Neuronal stem cell (in vitro differentiated cells): ENCODE measurements around the gene PRCD.
"Not testable (repeated sequence)": the region's sequence is repeated elsewhere in the genome, so short reads cannot be mapped to it uniquely, and the experiment has no call there.

ENCODE experiments used
- DNase-seq: peaks from one replicate; pipeline ENCODE4 v3.0.0-alpha.2; 2013; ENCODE audit warnings: low spot score
- H2AFZ ChIP-seq: one replicate; pipeline ENCODE4 v1.6.1; 2013; ENCODE audit warnings: mild to moderate bottlenecking, low read length, inconsistent platforms
- H2AK5ac ChIP-seq: 2 replicates; pipeline ENCODE4 v1.6.1; 2013; ENCODE audit warnings: low read depth, mild to moderate bottlenecking, inconsistent platforms, low read length, moderate library complexity, mixed read lengths
- H2BK120ac ChIP-seq: 2 replicates; pipeline ENCODE4 v1.6.1; 2013; ENCODE audit warnings: low read depth, mild to moderate bottlenecking, inconsistent platforms, low read length, moderate library complexity, mixed read lengths
- H2BK12ac ChIP-seq: one replicate; pipeline ENCODE4 v1.6.1; 2013; ENCODE audit warnings: low read length, inconsistent platforms
- H2BK15ac ChIP-seq: 2 replicates; pipeline ENCODE4 v1.6.1; 2013; ENCODE audit warnings: mild to moderate bottlenecking, low read length, inconsistent platforms, mixed read lengths
- H2BK5ac ChIP-seq: one replicate; pipeline ENCODE4 v1.6.1; 2013; ENCODE audit warnings: inconsistent platforms, mild to moderate bottlenecking, low read length, moderate library complexity
- H3K14ac ChIP-seq: one replicate; pipeline ENCODE4 v1.6.1; 2013; ENCODE audit warnings: low read length, inconsistent platforms
- H3K18ac ChIP-seq: 2 replicates; pipeline ENCODE4 v1.6.1; 2013; ENCODE audit warnings: low read length, inconsistent platforms
- H3K23ac ChIP-seq: 2 replicates; pipeline ENCODE4 v1.6.1; 2013; ENCODE audit warnings: low read depth, mild to moderate bottlenecking, mixed read lengths, low read length, inconsistent platforms; ENCODE audit not compliant: poor library complexity
- H3K27ac ChIP-seq: replicated peaks from 3 replicates; pipeline ENCODE4 v1.5.1; 2013; ENCODE audit warnings: low read length, inconsistent platforms
- H3K27me3 ChIP-seq, 3 experiments: 2 replicates each; pipeline ENCODE4 v1.6.1; 2013; ENCODE audit warnings: low read length in 3 of 3, mild to moderate bottlenecking in 2 of 3, inconsistent platforms in 1 of 3, low read depth in 1 of 3, mixed read lengths in 1 of 3, moderate library complexity in 1 of 3; ENCODE audit not compliant: control insufficient read depth in 3 of 3, insufficient read depth in 3 of 3
- H3K36me3 ChIP-seq, 2 donors: replicated peaks in 1 of 2; 2 replicates each; pipeline ENCODE4 v1.6.1; 2013; ENCODE audit warnings: low read length in 2 of 2; ENCODE audit not compliant: control insufficient read depth in 2 of 2, insufficient read depth in 2 of 2
- H3K4ac ChIP-seq: 2 replicates; pipeline ENCODE4 v1.6.1; 2013; ENCODE audit warnings: inconsistent platforms, mild to moderate bottlenecking, low read length, moderate library complexity
- H3K4me1 ChIP-seq, 2 donors: 1 replicate in 1 of 2; 2 replicates in 1 of 2; pipeline ENCODE4 v1.6.1; 2013; ENCODE audit warnings: low read length in 2 of 2, low read depth in 1 of 2; ENCODE audit not compliant: control insufficient read depth in 2 of 2, insufficient read depth in 1 of 2
- H3K4me2 ChIP-seq: one replicate; pipeline ENCODE4 v1.6.1; 2013; ENCODE audit warnings: mild to moderate bottlenecking, low read length, inconsistent platforms; ENCODE audit not compliant: insufficient read depth, poor library complexity, severe bottlenecking
- H3K4me3 ChIP-seq, 2 donors: 2 replicates each; pipeline ENCODE4 v1.5.1; 2013; ENCODE audit warnings: low read length in 2 of 2, mild to moderate bottlenecking in 2 of 2, inconsistent platforms in 1 of 2, moderate library complexity in 1 of 2
- H3K79me1 ChIP-seq: one replicate; pipeline ENCODE4 v1.6.1; 2013; ENCODE audit warnings: low read depth, mild to moderate bottlenecking, inconsistent platforms, low read length, moderate library complexity
- H3K9ac ChIP-seq: one replicate; pipeline ENCODE4 v1.6.1; 2013; ENCODE audit warnings: mild to moderate bottlenecking, low read depth, low read length, inconsistent platforms; ENCODE audit not compliant: poor library complexity
- H3K9me3 ChIP-seq, 2 donors: replicated peaks in 1 of 2; 2 replicates each; pipeline versions ENCODE3 to v1.6.1; 2013; ENCODE audit warnings: low read length in 2 of 2, mild to moderate bottlenecking in 2 of 2, inconsistent platforms in 1 of 2, low read depth in 1 of 2, mixed read lengths in 1 of 2, moderate library complexity in 1 of 2; ENCODE audit not compliant: control insufficient read depth in 2 of 2, insufficient read depth in 1 of 2
- H4K8ac ChIP-seq: one replicate; pipeline ENCODE4 v1.6.1; 2013; ENCODE audit warnings: low read depth, mild to moderate bottlenecking, inconsistent platforms, low read length, moderate library complexity
- H4K91ac ChIP-seq: one replicate; pipeline ENCODE4 v1.6.1; 2013; ENCODE audit warnings: low read length, low read depth, mild to moderate bottlenecking, inconsistent platforms; ENCODE audit not compliant: poor library complexity
- WGBS, 2 donors: extraction: QIAGEN DNeasy Blood & Tissue Kit; methylation state at CpG; one replicate each; pipeline ENCODE4 v1.1.7; 2013; ENCODE audit warnings: missing lambda C conversion rate in 2 of 2, mixed read lengths in 1 of 2; ENCODE audit not compliant: insufficient read length in 2 of 2, insufficient replicate concordance in 1 of 2; ENCODE audit errors: extremely low coverage in 2 of 2; 5-methylcytosine and 5-hydroxymethylcytosine counted together

The PRCD gene

DNA sequence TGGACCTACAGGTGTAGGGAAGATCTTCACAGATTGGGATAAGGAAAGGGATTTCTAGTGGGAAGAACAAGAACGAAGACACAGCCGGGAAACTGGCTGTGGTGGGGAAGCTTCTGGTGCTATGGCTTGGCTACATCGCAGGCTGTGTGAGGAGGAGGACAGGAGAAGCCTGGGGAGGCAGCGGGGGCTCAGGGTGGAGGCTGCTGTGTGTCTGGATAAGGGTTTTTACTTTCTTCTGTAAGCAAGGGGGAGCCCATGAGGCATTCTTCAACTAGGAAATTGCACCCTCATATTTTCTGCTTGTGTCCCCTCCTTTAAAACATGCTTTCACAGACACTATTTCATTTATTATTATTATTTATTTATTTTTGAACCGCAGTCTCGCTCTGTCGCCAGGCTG, 35.7 kb upstream of the PRCD start:
- Histone ChIP-seq H3K4me3 (no peak overlapping the region), H3K27ac (no peak overlapping the region), H4K91ac (no peak overlapping the region), H3K27me3 (peaks cover 5 to 64% (median 21%) of the 10 kb centered on the region in 3 experiments), H3K4me1 (peaks cover 10 to 15% of the 10 kb centered on the region in 2 donors), H3K79me1 (no peaks in the 10 kb centered on the region), H3K23ac (no peak overlapping the region), H3K4me2 (no peak overlapping the region), H2AFZ (no peak overlapping the region), H3K9me3 (no peaks in the 10 kb centered on the region), H2BK5ac (no peak overlapping the region), H3K36me3 (no peaks in the 10 kb centered on the region), H3K14ac (no peak overlapping the region), H2BK120ac (no peak overlapping the region), H2BK12ac (no peak overlapping the region), H3K18ac (no peak overlapping the region), H3K9ac (no peak overlapping the region), H2AK5ac (no peak overlapping the region), H2BK15ac (no peak overlapping the region), H4K8ac (no peak overlapping the region), H3K4ac (no peak overlapping the region)
- WGBS, 2 donors, result no CpG with 5 or more reads among the region's 7 CpGs
- DNase-seq, result no peak

GRCh38 chr17:76506408-76507345, 33.2 kb upstream of the PRCD start:
- no peak overlapping the region for H3K27ac ChIP-seq
- peak overlapping the region; percentile 84 for H2AFZ ChIP-seq
- H3K9ac ChIP-seq, result peak overlapping the region; percentile 2
- peak overlapping the region; percentile 90 for H3K18ac ChIP-seq
- H3K9me3 ChIP-seq, result no peaks in the 10 kb centered on the region
- H2BK12ac ChIP-seq, result no peak overlapping the region
- H2BK5ac ChIP-seq, result no peak overlapping the region
- H4K8ac ChIP-seq, result peak overlapping the region; percentile 87
- H3K4me1 ChIP-seq, result peaks cover 6 to 8% of the 10 kb centered on the region in 2 donors
- no peak overlapping the region for H3K23ac ChIP-seq
- H2BK15ac ChIP-seq, result peak overlapping the region; percentile 99
- peaks cover 0 to 39% (median 7%) of the 10 kb centered on the region in 3 experiments for H3K27me3 ChIP-seq
- H3K4me3 ChIP-seq, result no peak overlapping the region
- no peak overlapping the region for H3K4me2 ChIP-seq
- H3K14ac ChIP-seq, result peak overlapping the region; percentile 83
- no peak overlapping the region for H3K4ac ChIP-seq
- peak; percentile 77 for DNase-seq
- no CpG with 5 or more reads among the region's 24 CpGs for WGBS, 2 donors
- no peak overlapping the region for H2BK120ac ChIP-seq
- H2AK5ac ChIP-seq, result peak overlapping the region; percentile 79
- H3K79me1 ChIP-seq, result no peaks in the 10 kb centered on the region
- H4K91ac ChIP-seq, result peak overlapping the region; percentile 58
- no peaks in the 10 kb centered on the region for H3K36me3 ChIP-seq

GRCh38 chr17:76508472-76509063, 31.3 kb upstream of the PRCD start:
- H2AFZ ChIP-seq, H3K27ac ChIP-seq, H3K36me3 ChIP-seq, DNase-seq, H2AK5ac ChIP-seq, H3K79me1 ChIP-seq, H3K4me1 ChIP-seq, H3K4ac ChIP-seq, H3K9ac ChIP-seq, H2BK5ac ChIP-seq, H4K91ac ChIP-seq, H2BK12ac ChIP-seq, H4K8ac ChIP-seq, H2BK15ac ChIP-seq, H2BK120ac ChIP-seq, H3K18ac ChIP-seq, H3K4me2 ChIP-seq, H3K23ac ChIP-seq, H3K4me3 ChIP-seq, H3K14ac ChIP-seq, H3K9me3 ChIP-seq: not testable (repeated sequence)
- peaks cover 0 to 36% (median 7%) of the 10 kb centered on the region in 3 experiments for H3K27me3 ChIP-seq
- WGBS, 2 donors, result no CpG with 5 or more reads among the region's 14 CpGs

DNA sequence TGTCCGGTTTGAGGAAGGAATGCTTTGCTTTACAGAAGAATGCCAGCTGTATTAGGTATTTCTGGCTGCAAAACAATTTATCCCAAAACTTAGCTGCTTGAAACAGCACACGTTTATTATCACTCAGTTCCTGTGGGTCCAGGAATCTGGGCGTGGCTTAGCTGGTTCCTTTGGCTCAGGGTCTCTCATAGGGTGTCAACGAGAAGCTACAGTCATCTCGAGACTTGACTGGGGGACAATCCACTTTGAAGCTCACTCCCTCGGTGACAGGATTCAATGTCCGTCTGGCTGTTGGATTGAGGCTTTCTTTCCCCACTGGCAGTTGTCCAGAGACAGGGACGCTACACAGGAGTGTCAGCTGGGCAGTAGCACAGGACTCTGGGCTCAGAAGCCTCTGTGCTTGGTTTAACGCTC, 29.0 kb upstream of the PRCD start:
- H2BK120ac ChIP-seq, result no peak overlapping the region
- no peak overlapping the region for H3K27ac ChIP-seq
- H2AK5ac ChIP-seq, result no peak overlapping the region
- H3K18ac ChIP-seq, result no peak overlapping the region
- H3K79me1 ChIP-seq, result no peaks in the 10 kb centered on the region
- H3K36me3 ChIP-seq, result no peaks in the 10 kb centered on the region
- peaks cover 5% of the 10 kb centered on the region in 2 donors for H3K4me1 ChIP-seq
- WGBS, 2 donors, result no CpG with 5 or more reads among the region's 9 CpGs
- no peak overlapping the region for H3K23ac ChIP-seq
- no peak overlapping the region for H4K8ac ChIP-seq
- H3K9me3 ChIP-seq, result no peaks in the 10 kb centered on the region
- H3K4me2 ChIP-seq, result no peak overlapping the region
- H3K14ac ChIP-seq, result no peak overlapping the region
- no peak overlapping the region for H4K91ac ChIP-seq
- peaks cover 0 to 33% (median 7%) of the 10 kb centered on the region in 3 experiments for H3K27me3 ChIP-seq
- DNase-seq, result no peak
- no peak overlapping the region for H2BK5ac ChIP-seq
- H3K4ac ChIP-seq, result no peak overlapping the region
- H2AFZ ChIP-seq, result no peak overlapping the region
- no peak overlapping the region for H2BK12ac ChIP-seq
- H3K9ac ChIP-seq, result no peak overlapping the region
- no peak overlapping the region for H3K4me3 ChIP-seq
- no peak overlapping the region for H2BK15ac ChIP-seq
